ENCODE measurements around the gene DESI1.

Gene DESI1

DNA sequence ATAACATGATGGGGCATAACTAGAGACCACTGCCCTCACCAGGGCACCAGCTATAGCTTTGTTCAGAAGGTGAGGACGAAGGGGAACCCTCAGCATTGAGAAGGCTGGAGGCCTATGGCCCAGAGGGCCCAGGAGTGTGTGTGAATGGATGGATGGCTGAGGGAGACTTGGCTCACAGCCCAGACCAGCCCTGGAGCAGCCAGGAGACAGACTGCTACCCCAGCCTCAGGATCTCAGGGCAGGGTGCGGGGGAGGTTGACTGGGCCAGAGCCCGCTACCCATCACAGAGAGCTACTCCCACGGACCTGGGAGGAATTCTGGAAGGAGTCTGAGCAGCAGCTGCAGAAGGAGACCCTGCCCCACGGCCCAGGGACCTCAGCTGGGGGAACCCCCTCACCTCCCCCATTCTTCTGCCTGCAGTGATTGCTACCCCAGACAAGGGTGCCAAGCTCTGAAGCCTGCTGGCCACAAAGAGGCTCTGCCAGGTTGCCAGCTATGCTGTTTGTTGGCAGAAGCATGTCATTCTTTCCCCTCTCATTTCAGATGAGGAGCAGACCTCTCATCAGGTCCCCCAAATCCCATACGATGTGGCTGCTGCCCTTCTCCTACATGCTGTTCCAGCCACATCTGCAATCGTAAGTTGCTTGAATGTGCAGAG lies 65.4 kb downstream of the DESI1 start:
- Mint-ChIP-seq H3K27ac (no peak overlapping the region), H3K9me3 (no peaks in the 10 kb centered on the region), H3K4me1 (peaks cover 2 to 5% of the 10 kb centered on the region in 2 donors), H3K36me3 (no peaks in the 10 kb centered on the region), H3K4me3 (no peak overlapping the region), H3K27me3 (peaks cover 32 to 48% of the 10 kb centered on the region in 2 donors)
- no peak for DNase-seq
- no peak for ATAC-seq (replicated peaks)

DNA sequence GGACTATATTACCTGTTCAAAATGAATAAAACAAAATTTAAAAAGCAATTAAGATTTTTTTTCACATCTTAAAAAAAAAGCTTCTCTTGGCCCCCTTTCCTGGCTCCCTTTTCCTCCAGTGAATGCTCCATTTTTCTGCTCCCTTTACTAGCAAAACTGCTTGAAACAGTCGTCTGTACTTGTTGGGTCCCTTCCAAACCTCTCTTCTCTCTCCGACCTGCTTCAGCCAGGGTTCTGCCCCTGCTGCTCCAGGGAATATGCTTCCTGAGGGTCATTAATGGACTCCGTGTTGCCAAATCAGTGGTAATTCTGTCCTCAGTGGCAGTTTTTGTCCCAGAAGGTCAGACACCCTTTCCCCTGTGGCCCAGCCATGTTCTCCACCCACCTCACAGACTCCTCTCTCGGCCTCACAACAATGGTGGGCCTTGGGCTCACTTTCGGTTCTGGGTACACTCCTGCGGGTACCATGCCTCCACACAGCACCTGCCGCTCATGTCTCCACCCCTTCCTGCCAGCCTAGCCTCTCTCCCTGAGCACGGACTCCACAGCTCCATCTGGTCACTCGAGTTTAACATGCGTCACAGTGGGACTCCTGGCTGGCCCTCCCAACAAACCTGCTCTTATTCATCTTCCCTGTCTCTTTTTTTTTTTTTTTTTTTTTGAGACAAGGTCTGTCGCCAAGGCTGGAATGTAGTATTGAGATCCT lies 68.8 kb downstream of the DESI1 start:
- H3K4me3 Mint-ChIP-seq, result no peak overlapping the region

GRCh38 chr22:41550952-41551491 lies 69.8 kb downstream of the DESI1 start:
- H3K4me3 Mint-ChIP-seq, result no peak overlapping the region
- peaks cover 12 to 15% of the 10 kb centered on the region in 2 donors for H3K27me3 Mint-ChIP-seq
- no peaks in the 10 kb centered on the region for H3K9me3 Mint-ChIP-seq
- no peaks in the 10 kb centered on the region for H3K36me3 Mint-ChIP-seq
- H3K27ac Mint-ChIP-seq, result no peak overlapping the region
- DNase-seq, result no peak
- ATAC-seq (replicated peaks), result no peak
- H3K4me1 Mint-ChIP-seq, result no peaks in the 10 kb centered on the region

More for the DNA sequence above, 68.8 kb downstream of the DESI1 start:
- Mint-ChIP-seq H3K27ac (no peak overlapping the region), H3K36me3 (no peaks in the 10 kb centered on the region), H3K27me3 (peaks cover 16 to 25% of the 10 kb centered on the region in 2 donors), H3K4me1 (no peaks in the 10 kb centered on the region), H3K9me3 (no peaks in the 10 kb centered on the region)
- ATAC-seq (replicated peaks) (no peak), DNase-seq (no peak)

DNA sequence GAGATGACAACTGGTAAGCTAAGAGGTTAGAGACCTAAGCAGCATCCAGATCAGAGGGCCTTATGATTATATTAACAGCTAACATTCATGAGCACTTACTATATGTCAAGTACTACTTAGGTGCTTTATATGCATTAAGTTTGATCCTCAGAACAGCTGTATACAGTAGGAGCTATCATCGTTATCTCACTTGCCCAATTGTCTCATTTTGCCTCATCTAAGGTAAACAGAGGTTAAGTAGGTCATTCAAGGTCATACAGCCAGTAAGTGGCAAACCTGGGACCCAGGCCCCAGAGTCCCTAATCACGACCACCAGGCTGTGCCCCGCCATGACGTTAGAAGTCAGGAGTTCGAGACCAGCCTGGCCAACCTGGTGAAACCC lies 72.0 kb downstream of the DESI1 start:
- Mint-ChIP-seq H3K36me3 (peaks cover 2 to 5% of the 10 kb centered on the region in 2 donors), H3K27ac (peak overlapping the region; percentile 27), H3K4me3 (no peak overlapping the region), H3K27me3 (peaks cover 12 to 15% of the 10 kb centered on the region in 2 donors), H3K9me3 (no peaks in the 10 kb centered on the region), H3K4me1 (peaks cover 8 to 16% of the 10 kb centered on the region in 2 donors)
- ATAC-seq (replicated peaks) (no peak), DNase-seq (no peak)

Measured in stimulated activated naive B cell treated with anti-CD40 and anti-IgM and Interleukin-4, amounts not matched to agents 10 μg/mL and 1 μg/mL and 100 μg/mL, for 72 hours (primary cell).